ENCODE data around the gene C1orf159.

C1orf159 gene

DNA sequence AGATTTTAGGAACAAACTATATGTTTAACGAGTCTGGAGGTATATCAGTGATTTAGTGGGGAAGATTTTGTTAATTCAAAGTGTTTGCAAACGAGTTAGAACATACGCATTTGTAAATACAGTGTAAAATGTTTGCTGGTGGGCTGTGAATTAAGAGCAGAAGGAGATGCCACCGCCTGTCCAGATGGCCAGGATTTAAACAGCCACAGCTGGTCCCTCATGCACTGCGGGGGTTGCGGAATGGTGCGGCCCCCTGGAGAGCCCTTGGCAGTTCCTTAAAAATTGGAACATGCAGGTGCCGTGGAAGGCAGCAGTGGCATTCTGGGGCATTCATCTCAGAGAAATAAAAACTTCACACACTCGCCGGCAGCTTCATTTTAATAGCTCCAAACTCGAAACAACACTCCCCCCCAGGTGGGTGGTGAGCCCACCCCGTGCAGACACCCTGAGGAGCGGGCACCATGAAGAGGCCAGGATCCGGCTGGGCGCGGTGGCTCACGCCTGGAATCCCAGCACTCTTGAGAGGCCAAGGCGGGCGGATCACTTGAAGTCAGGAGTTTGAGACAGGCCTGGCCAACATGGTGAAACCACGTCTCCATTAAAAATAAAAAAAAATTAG, 3.5 kb upstream of the C1orf159 start:
- Histone ChIP-seq H3K18ac (ENCODE audit: low read depth in 1 of 2, low read length in 2 of 2) (no peak overlapping the region), H3K4me1 (ENCODE audit: control insufficient read depth, insufficient read depth, low read depth, low read length) (peaks cover 29% of the 10 kb centered on the region), H2AK5ac (ENCODE audit: low read length, severe bottlenecking) (no peak overlapping the region), H3K9me3 (ENCODE audit: control insufficient read depth, low read length) (no peaks in the 10 kb centered on the region), H2BK15ac (ENCODE audit: low read depth, poor library complexity, severe bottlenecking) (no peak overlapping the region), H3K4me2 (ENCODE audit: low read length, poor library complexity, severe bottlenecking) (no peak overlapping the region), H2AFZ (ENCODE audit: low read depth, low read length) (no peak overlapping the region), H3K4ac (ENCODE audit: low read depth in 1 of 2, low read length in 2 of 2) (no peak overlapping the region), H3K4me3 (ENCODE audit: insufficient read depth in 1 of 2, low read depth in 1 of 2, low read length in 2 of 2) (no peak overlapping the region), H2BK120ac (ENCODE audit: low read depth, low read length) (no peak overlapping the region), H3K27ac (ENCODE audit: low read length, poor library complexity, severe bottlenecking) (no peak overlapping the region), H3K23ac (ENCODE audit: low read length in 2 of 2) (no peak overlapping the region), H4K8ac (ENCODE audit: low read length) (no peak overlapping the region), H2BK12ac (ENCODE audit: low read length in 2 of 2) (no peak overlapping the region), H3K36me3 (ENCODE audit: control insufficient read depth in 1 of 2, insufficient read depth in 2 of 2, low read depth in 1 of 2, low read length in 2 of 2) (peaks cover 0 to 6% of the 10 kb centered on the region in 2 experiments), H2BK5ac (ENCODE audit: low read depth, low read length, poor library complexity, severe bottlenecking) (no peak overlapping the region), H3K9ac (ENCODE audit: low read length) (no peak overlapping the region), H4K91ac (ENCODE audit: low read length) (no peak overlapping the region), H3K14ac (ENCODE audit: low read length in 2 of 2) (no peak overlapping the region), H3K27me3 (ENCODE audit: control insufficient read depth in 1 of 2, insufficient read depth in 1 of 2, low read length in 2 of 2) (peaks cover 15 to 44% of the 10 kb centered on the region in 2 experiments), H3K79me1 (replicated peaks; ENCODE audit: low read length, poor library complexity, severe bottlenecking) (peaks cover 10% of the 10 kb centered on the region)
- 85% methylated on average over 20 of the region's 20 CpGs for WGBS
- no peak for DNase-seq

- H3K4ac ChIP-seq (ENCODE audit: low read depth in 1 of 2, low read length in 2 of 2) = no peak overlapping the region
- 92% methylated on average over 11 of the region's 11 CpGs for WGBS
- no peak overlapping the region for H3K18ac ChIP-seq (ENCODE audit: low read depth in 1 of 2, low read length in 2 of 2)
Measured at GRCh38 chr1:1118876-1119220, 3.0 kb upstream of the C1orf159 start.

DNA sequence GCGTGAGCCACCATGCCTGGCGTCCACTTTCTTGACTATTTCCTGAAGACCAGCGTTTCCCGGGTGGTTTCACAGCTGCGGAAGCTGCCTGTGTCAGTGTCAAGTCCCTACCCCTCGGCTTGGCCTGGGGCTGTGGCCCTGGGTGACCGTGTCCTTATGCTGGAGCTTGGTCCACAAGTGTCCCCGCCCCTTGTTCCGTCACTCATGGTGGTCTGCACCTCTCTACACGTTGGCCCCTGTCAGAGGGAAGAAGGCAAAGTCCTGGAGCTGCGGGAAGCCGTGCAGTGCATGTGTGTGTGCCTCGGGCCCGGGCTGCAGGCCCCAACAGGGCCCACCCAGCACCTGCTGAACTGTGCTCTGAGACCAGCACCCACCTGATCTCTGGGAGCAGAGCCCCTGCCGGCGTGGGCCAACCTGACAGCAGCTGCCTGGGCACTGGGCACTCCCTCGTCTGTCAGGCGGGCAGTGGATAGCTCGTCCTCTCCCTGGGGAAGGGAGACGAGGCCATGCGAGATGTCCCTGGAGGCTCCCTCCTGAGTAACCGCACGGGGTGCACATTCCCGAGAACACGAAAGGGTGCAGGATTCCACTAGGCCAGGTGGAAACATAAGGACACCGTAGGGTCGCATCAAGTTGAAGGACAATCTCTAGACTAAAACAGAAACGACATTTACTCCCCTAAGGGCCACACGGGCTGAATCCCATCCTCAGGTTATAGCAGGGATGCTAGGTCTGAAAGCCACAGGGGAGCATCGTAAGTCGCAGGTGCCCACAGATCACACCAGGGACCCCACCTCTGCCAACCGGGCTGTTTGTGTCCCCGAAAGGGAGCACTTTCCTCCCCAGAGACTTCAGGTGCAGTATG, 2.4 kb upstream of the C1orf159 start:
- Histone ChIP-seq H3K79me1 (replicated peaks; ENCODE audit: low read length, poor library complexity, severe bottlenecking) (peaks cover 20% of the 10 kb centered on the region), H3K4me2 (ENCODE audit: low read length, poor library complexity, severe bottlenecking) (no peak overlapping the region), H2AK5ac (ENCODE audit: low read length, severe bottlenecking) (no peak overlapping the region), H2BK5ac (ENCODE audit: low read depth, low read length, poor library complexity, severe bottlenecking) (no peak overlapping the region), H3K14ac (ENCODE audit: low read length in 2 of 2) (no peak overlapping the region), H2BK15ac (ENCODE audit: low read depth, poor library complexity, severe bottlenecking) (no peak overlapping the region), H2BK120ac (ENCODE audit: low read depth, low read length) (no peak overlapping the region), H3K4me3 (ENCODE audit: insufficient read depth in 1 of 2, low read depth in 1 of 2, low read length in 2 of 2) (no peak overlapping the region), H2BK12ac (ENCODE audit: low read length in 2 of 2) (no peak overlapping the region), H3K36me3 (ENCODE audit: control insufficient read depth in 1 of 2, insufficient read depth in 2 of 2, low read depth in 1 of 2, low read length in 2 of 2) (peaks cover 3 to 7% of the 10 kb centered on the region in 2 experiments), H3K4me1 (ENCODE audit: control insufficient read depth, insufficient read depth, low read depth, low read length) (peaks cover 23% of the 10 kb centered on the region), H4K8ac (ENCODE audit: low read length) (no peak overlapping the region), H3K4ac (ENCODE audit: low read depth in 1 of 2, low read length in 2 of 2) (no peak overlapping the region), H3K9ac (ENCODE audit: low read length) (no peak overlapping the region), H3K9me3 (ENCODE audit: control insufficient read depth, low read length) (no peaks in the 10 kb centered on the region), H2AFZ (ENCODE audit: low read depth, low read length) (no peak overlapping the region), H3K23ac (ENCODE audit: low read length in 2 of 2) (no peak overlapping the region), H3K27me3 (ENCODE audit: control insufficient read depth in 1 of 2, insufficient read depth in 1 of 2, low read length in 2 of 2) (peaks cover 15 to 39% of the 10 kb centered on the region in 2 experiments), H3K27ac (ENCODE audit: low read length, poor library complexity, severe bottlenecking) (no peak overlapping the region), H3K18ac (ENCODE audit: low read depth in 1 of 2, low read length in 2 of 2) (no peak overlapping the region), H4K91ac (ENCODE audit: low read length) (no peak overlapping the region)
- DNase-seq = no peak
- WGBS = 88% methylated on average over 31 of the region's 33 CpGs

More at GRCh38 chr1:1118876-1119220, 3.0 kb upstream of the C1orf159 start:
- peaks cover 0 to 5% of the 10 kb centered on the region in 2 experiments for H3K36me3 ChIP-seq (ENCODE audit: control insufficient read depth in 1 of 2, insufficient read depth in 2 of 2, low read depth in 1 of 2, low read length in 2 of 2)
- no peak overlapping the region for H2BK15ac ChIP-seq (ENCODE audit: low read depth, poor library complexity, severe bottlenecking)
- H3K9me3 ChIP-seq (ENCODE audit: control insufficient read depth, low read length) = no peaks in the 10 kb centered on the region
- no peak overlapping the region for H2BK12ac ChIP-seq (ENCODE audit: low read length in 2 of 2)
- DNase-seq = no peak
- H3K4me2 ChIP-seq (ENCODE audit: low read length, poor library complexity, severe bottlenecking) = no peak overlapping the region
- H2AFZ ChIP-seq (ENCODE audit: low read depth, low read length) = no peak overlapping the region
- no peak overlapping the region for H2AK5ac ChIP-seq (ENCODE audit: low read length, severe bottlenecking)
- no peak overlapping the region for H3K27ac ChIP-seq (ENCODE audit: low read length, poor library complexity, severe bottlenecking)
- H4K8ac ChIP-seq (ENCODE audit: low read length) = no peak overlapping the region
- H4K91ac ChIP-seq (ENCODE audit: low read length) = no peak overlapping the region
- H3K79me1 ChIP-seq (replicated peaks; ENCODE audit: low read length, poor library complexity, severe bottlenecking) = peaks cover 15% of the 10 kb centered on the region
- peaks cover 15 to 44% of the 10 kb centered on the region in 2 experiments for H3K27me3 ChIP-seq (ENCODE audit: control insufficient read depth in 1 of 2, insufficient read depth in 1 of 2, low read length in 2 of 2)
- no peak overlapping the region for H2BK5ac ChIP-seq (ENCODE audit: low read depth, low read length, poor library complexity, severe bottlenecking)
- H3K9ac ChIP-seq (ENCODE audit: low read length) = no peak overlapping the region
- H2BK120ac ChIP-seq (ENCODE audit: low read depth, low read length) = no peak overlapping the region
- no peak overlapping the region for H3K23ac ChIP-seq (ENCODE audit: low read length in 2 of 2)
- H3K14ac ChIP-seq (ENCODE audit: low read length in 2 of 2) = no peak overlapping the region
- no peak overlapping the region for H3K4me3 ChIP-seq (ENCODE audit: insufficient read depth in 1 of 2, low read depth in 1 of 2, low read length in 2 of 2)
- H3K4me1 ChIP-seq (ENCODE audit: control insufficient read depth, insufficient read depth, low read depth, low read length) = peaks cover 29% of the 10 kb centered on the region

DNA sequence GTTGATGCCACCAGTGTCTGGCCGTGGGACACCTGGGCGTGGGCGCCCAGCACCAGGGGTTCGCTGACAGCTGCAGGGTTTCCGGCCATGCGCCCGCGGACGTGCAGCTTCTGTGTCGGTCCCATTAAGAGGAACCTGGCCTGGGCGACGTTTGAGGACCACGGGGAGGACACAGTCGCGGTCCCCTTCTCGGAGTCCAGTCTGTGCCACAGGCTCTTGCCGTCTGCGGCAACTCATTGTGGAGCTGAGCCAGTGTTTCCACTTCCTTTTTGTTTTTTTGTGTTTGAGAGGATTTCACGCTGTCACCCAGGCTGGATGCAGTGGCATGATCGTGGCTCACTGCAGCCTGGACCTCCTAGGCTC, 1.6 kb upstream of the C1orf159 start:
- no peak for DNase-seq
- no peak overlapping the region for H2BK12ac ChIP-seq (ENCODE audit: low read length in 2 of 2)
- no peak overlapping the region for H3K23ac ChIP-seq (ENCODE audit: low read length in 2 of 2)
- no peak overlapping the region for H3K9ac ChIP-seq (ENCODE audit: low read length)
- peaks cover 24% of the 10 kb centered on the region for H3K79me1 ChIP-seq (replicated peaks; ENCODE audit: low read length, poor library complexity, severe bottlenecking)
- no peak overlapping the region for H2AK5ac ChIP-seq (ENCODE audit: low read length, severe bottlenecking)
- WGBS = 89% methylated on average over 20 of the region's 20 CpGs
- no peak overlapping the region for H3K18ac ChIP-seq (ENCODE audit: low read depth in 1 of 2, low read length in 2 of 2)
- H3K36me3 ChIP-seq (ENCODE audit: control insufficient read depth in 1 of 2, insufficient read depth in 2 of 2, low read depth in 1 of 2, low read length in 2 of 2) = peaks cover 4 to 11% of the 10 kb centered on the region in 2 experiments
- no peak overlapping the region for H4K8ac ChIP-seq (ENCODE audit: low read length)
- no peak overlapping the region for H3K4me2 ChIP-seq (ENCODE audit: low read length, poor library complexity, severe bottlenecking)
- no peak overlapping the region for H2BK120ac ChIP-seq (ENCODE audit: low read depth, low read length)
- H3K4me3 ChIP-seq (ENCODE audit: insufficient read depth in 1 of 2, low read depth in 1 of 2, low read length in 2 of 2) = no peak overlapping the region
- no peak overlapping the region for H2BK5ac ChIP-seq (ENCODE audit: low read depth, low read length, poor library complexity, severe bottlenecking)
- H2BK15ac ChIP-seq (ENCODE audit: low read depth, poor library complexity, severe bottlenecking) = no peak overlapping the region
- H3K9me3 ChIP-seq (ENCODE audit: control insufficient read depth, low read length) = no peaks in the 10 kb centered on the region
- H3K14ac ChIP-seq (ENCODE audit: low read length in 2 of 2) = no peak overlapping the region
- H4K91ac ChIP-seq (ENCODE audit: low read length) = no peak overlapping the region
- H3K4ac ChIP-seq (ENCODE audit: low read depth in 1 of 2, low read length in 2 of 2) = no peak overlapping the region
- peaks cover 15 to 31% of the 10 kb centered on the region in 2 experiments for H3K27me3 ChIP-seq (ENCODE audit: control insufficient read depth in 1 of 2, insufficient read depth in 1 of 2, low read length in 2 of 2)
- no peak overlapping the region for H2AFZ ChIP-seq (ENCODE audit: low read depth, low read length)
- no peak overlapping the region for H3K27ac ChIP-seq (ENCODE audit: low read length, poor library complexity, severe bottlenecking)
- peaks cover 15% of the 10 kb centered on the region for H3K4me1 ChIP-seq (ENCODE audit: control insufficient read depth, insufficient read depth, low read depth, low read length)
